Activated CD4-positive, alpha-beta T cell treated with anti-CD3 and anti-CD28 coated beads, Interleukin-2, Interleukin-6, amounts not matched to agents 100 ng/mL and 50 ng/mL, durations not matched to agents 16 hours and 8 hours (primary cell): ENCODE results near the gene CMTM8.

ENCODE experiments used
- DNase-seq: peaks from one replicate; pipeline ENCODE4 v3.0.0-alpha.2; 2020

Gene CMTM8

GRCh38 chr3:32236377-32236776 lies 2.1 kb upstream of the CMTM8 start:
- no peak for DNase-seq

- no peak for DNase-seq
These were observed 619 bp upstream of the CMTM8 start for GRCh38 chr3:32237670-32238452.

- no peak for DNase-seq
These were observed 1.1 kb downstream of the CMTM8 start for GRCh38 chr3:32239307-32240158.

- DNase-seq: peak; percentile 56
These were observed 1.7 kb downstream of the CMTM8 start for GRCh38 chr3:32240159-32240545.

- DNase-seq: no peak
These were observed 2.6 kb downstream of the CMTM8 start for GRCh38 chr3:32241100-32241499.

GRCh38 chr3:32243519-32243918 lies 5.0 kb downstream of the CMTM8 start:
- no peak for DNase-seq

GRCh38 chr3:32245200-32245599 lies 6.7 kb downstream of the CMTM8 start:
- peak; percentile 27 for DNase-seq

GRCh38 chr3:32246079-32246675 lies 7.7 kb downstream of the CMTM8 start:
- DNase-seq: no peak

- peak; percentile 44 for DNase-seq
These were observed 10.8 kb downstream of the CMTM8 start for GRCh38 chr3:32249184-32249782.

GRCh38 chr3:32254268-32254667 lies 15.8 kb downstream of the CMTM8 start:
- DNase-seq: no peak

GRCh38 chr3:32255345-32255744 lies 16.9 kb downstream of the CMTM8 start:
- DNase-seq: no peak

- no peak for DNase-seq
These were observed 17.7 kb downstream of the CMTM8 start for GRCh38 chr3:32256206-32256605.

- no peak for DNase-seq
These were observed 18.6 kb downstream of the CMTM8 start for GRCh38 chr3:32257042-32257441.

GRCh38 chr3:32257641-32258438 lies 19.4 kb downstream of the CMTM8 start:
- DNase-seq: no peak

GRCh38 chr3:32258869-32259268 lies 20.4 kb downstream of the CMTM8 start:
- DNase-seq: no peak

- no peak for DNase-seq
These were observed 23.1 kb downstream of the CMTM8 start for GRCh38 chr3:32261545-32261944.

- DNase-seq: no peak
These were observed 23.7 kb downstream of the CMTM8 start for GRCh38 chr3:32262201-32262600.

- no peak for DNase-seq
These were observed 35.8 kb downstream of the CMTM8 start for GRCh38 chr3:32274306-32274705.

GRCh38 chr3:32275506-32275905 lies 37.0 kb downstream of the CMTM8 start:
- no peak for DNase-seq

GRCh38 chr3:32276279-32276841 lies 37.9 kb downstream of the CMTM8 start:
- DNase-seq: no peak

- no peak for DNase-seq
These were observed 40.2 kb downstream of the CMTM8 start for GRCh38 chr3:32278714-32279113.

- DNase-seq: no peak
These were observed 41.9 kb downstream of the CMTM8 start for GRCh38 chr3:32280262-32280910.
